Retinal pigment epithelial cell (primary cell): ENCODE measurements around the gene EIF2AK3.

Source experiments
- DNase-seq: peaks from one replicate; pipeline ENCODE4 v3.0.0-alpha.2; 2010; ENCODE audit warnings: low read depth
- H3K4me3 ChIP-seq: 2 replicates; pipeline ENCODE4 v1.5.1; 2011; ENCODE audit warnings: mild to moderate bottlenecking, low read length, control low read depth, moderate library complexity
- CTCF ChIP-seq: conservative IDR thresholded peaks from 2 replicates; pipeline ENCODE4 v1.5.1; 2011; ENCODE audit warnings: low read depth, low read length, control low read depth, inconsistent platforms

EIF2AK3 gene

GRCh38 chr2:88585969-88586368, 41.3 kb downstream of the EIF2AK3 start:
- no peak for DNase-seq
- no peak overlapping the region for H3K4me3 ChIP-seq
- no peak for TF ChIP-seq CTCF

GRCh38 chr2:88582030-88582429, 45.2 kb downstream of the EIF2AK3 start:
- H3K4me3 ChIP-seq, result no peak overlapping the region
- DNase-seq, result no peak
- TF ChIP-seq CTCF, result no peak

- TF ChIP-seq CTCF, result no peak
- DNase-seq, result no peak
- H3K4me3 ChIP-seq, result no peak overlapping the region
These were observed 47.2 kb downstream of the EIF2AK3 start for GRCh38 chr2:88580088-88580487.

GRCh38 chr2:88575630-88576029, 51.6 kb downstream of the EIF2AK3 start:
- TF ChIP-seq CTCF, result no peak
- H3K4me3 ChIP-seq, result no peak overlapping the region
- DNase-seq, result no peak

- no peak overlapping the region for H3K4me3 ChIP-seq
- DNase-seq, result no peak
- TF ChIP-seq CTCF, result no peak
These were observed 52.2 kb downstream of the EIF2AK3 start for GRCh38 chr2:88575051-88575450.

GRCh38 chr2:88574445-88574844, 52.8 kb downstream of the EIF2AK3 start:
- TF ChIP-seq CTCF, result no peak
- no peak overlapping the region for H3K4me3 ChIP-seq

GRCh38 chr2:88568179-88568578, 59.1 kb downstream of the EIF2AK3 start:
- DNase-seq, result peak; percentile 48
- no peak overlapping the region for H3K4me3 ChIP-seq
- no peak for TF ChIP-seq CTCF

More at GRCh38 chr2:88574445-88574844, 52.8 kb downstream of the EIF2AK3 start:
- no peak for DNase-seq
